HG03097 (cell line): ENCODE measurements around the gene DPEP1.
"Not testable (repeated sequence)": the region's sequence is repeated elsewhere in the genome, so short reads cannot be mapped to it uniquely, and the experiment has no call there.

Experiments used
- ATAC-seq: cut with Tn5 transposase; IDR thresholded peaks from one replicate; pipeline ENCODE4 v1.9.1; 2021; ENCODE audit not compliant: unreplicated experiment, low FRiP score

Gene DPEP1

DNA sequence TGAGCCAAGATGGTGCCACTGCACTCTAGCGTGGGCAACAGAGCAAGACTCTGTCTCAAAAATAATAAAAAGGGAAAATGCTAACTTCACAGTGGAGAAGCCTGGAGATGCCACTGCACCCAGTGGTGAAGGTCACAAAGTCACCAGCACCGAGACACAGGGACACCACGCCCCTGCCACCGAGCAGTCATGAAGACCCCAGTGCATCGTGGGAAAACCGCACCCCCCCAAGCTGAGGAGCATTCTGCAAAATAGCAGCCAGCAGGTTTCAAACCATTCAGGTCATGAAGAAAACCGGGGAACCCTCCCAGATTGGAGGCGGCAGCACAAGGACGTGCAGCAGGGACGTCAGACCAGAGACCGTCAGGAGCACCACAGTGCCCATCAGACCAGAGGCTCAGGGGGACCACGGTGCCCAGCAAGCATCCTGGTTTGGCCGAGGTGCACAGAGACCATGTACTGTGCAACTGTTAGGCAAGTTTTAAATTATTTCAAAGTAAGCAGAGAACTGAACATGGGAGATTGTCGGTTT lies 30.4 kb downstream of the DPEP1 start:
- ATAC-seq = no peak

DNA sequence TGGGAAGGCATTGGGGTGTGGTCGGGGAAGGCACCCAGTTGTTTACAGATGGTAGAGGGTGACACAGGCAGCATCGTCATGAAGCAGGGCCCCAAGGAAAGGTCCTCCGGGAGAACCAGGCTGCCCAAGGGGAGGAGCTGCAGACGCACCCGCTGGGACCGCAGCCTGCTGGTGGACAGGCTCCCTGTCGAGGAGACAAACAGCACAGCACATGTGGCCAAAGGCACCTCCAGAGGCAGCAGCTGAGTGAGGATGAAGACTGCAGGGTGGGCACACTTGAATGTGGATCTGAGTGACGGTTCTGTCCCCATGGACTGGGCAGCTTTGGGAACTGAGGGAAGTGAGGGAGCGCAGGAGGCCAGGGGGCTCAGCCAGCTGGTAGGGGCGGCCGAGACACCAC lies 31.7 kb downstream of the DPEP1 start:
- no peak for ATAC-seq

GRCh38 chr16:89646270-89646669 lies 32.8 kb downstream of the DPEP1 start:
- ATAC-seq = no peak

DNA sequence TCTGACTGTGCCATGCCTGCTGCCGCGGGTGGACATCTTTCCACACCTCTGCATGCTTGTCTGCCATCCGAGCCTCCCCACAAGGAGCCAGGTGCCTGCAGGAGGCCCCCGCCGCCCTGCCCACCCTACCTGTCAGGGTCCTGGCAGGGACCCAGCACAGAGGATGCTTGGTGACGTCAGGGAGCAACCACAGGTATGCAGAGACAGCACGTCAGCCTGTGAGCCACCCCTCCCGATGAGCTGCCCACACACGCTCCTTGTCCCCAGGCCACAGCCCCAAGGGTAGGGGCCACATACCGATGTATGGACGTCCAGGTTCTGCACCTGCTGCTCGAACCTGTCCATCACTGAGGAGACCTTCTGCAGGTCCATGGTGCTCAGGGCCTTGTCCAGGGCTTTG lies 33.5 kb downstream of the DPEP1 start:
- ATAC-seq = no peak

DNA sequence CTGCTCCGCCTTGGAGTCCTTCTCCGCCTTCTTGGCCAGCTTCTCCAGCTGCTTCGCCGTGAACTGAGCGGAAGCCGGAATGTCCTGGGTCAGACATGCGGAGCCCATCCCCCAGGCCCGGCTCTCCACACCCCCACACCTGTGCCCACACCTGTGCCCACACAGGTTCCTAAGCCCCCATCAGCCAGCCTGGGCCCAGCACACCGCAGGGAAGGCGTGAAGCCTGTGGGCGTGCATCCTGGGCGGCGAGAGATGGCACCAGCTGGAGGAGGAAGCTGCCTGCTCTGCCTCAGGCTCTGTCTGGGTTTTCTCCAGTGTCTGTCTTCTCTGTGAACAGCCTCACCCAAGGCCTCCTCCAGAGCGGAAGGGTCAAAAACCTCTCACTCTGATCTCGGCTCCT lies 38.1 kb downstream of the DPEP1 start:
- no peak for ATAC-seq

DNA sequence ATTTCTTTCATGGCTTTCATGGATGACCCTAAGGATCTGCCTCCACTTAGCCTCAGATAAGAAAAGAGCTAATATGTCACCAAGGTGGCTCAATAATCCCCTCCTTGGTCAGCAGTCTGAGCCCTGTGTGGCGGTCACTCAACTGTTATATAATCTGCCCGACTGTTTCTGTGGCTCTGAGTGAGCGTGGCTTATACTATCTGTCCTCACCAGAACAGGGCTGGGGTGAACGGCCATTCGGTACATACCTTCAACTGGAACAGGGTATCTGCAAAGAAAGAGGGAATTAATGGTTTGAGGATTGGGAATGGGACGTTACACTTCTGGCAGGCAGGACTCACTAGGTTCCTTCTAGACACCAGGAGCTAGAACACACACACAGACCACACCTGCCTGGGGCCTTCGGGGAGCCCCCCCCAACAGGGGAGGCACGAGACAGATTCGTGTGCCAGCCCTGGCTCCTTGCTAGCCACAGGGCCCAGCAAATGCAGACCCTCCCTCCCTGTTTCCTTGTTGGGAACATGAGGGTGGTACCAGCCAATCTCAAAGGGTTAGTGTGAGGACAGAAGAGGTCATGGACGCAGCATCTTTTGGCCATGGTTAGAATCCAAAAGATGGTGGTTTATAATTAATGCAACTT lies 40.3 kb downstream of the DPEP1 start:
- ATAC-seq = no peak

DNA sequence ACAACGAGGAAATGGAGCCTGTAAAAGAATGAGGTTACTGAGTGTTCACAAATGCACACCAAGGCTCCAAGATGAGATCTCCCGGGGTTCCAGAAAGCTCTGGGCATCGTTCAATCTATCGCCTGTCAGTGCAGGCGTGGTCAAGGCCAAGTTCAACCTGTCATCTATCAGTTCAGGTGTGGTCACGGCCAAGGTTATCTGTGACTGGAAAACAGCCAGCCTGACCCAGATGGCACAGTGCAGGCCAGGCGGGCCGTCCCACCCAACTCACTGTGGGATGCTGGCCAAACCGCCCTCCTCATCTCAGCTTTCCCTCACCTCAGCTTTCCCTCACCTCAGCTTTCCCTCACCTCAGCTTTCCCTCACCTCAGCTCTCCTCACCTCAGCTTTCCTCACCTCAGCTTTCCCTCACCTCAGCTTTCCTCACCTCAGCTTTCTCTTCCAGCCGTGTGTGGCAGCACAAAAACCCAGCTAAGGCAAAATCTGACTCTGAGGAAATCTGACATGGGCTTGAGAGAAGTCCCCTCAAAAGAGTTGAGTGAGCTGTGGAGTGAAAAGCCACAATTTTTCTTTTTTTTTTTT lies 41.7 kb downstream of the DPEP1 start:
- no peak for ATAC-seq

- ATAC-seq = no peak
These were observed 43.1 kb downstream of the DPEP1 start for GRCh38 chr16:89656435-89657121.

GRCh38 chr16:89657442-89658220 lies 44.2 kb downstream of the DPEP1 start, which contains the start of the genes CHMP1A and SPATA33:
Gene CHMP1A, minus strand, starts transcription at chr16:89657708. Its CDS starts 120 bp downstream, at chr16:89657588.
Gene SPATA33, plus strand, starts transcription at chr16:89657836. Its CDS starts 76 bp downstream, at chr16:89657912.
- peak; percentile 83 for ATAC-seq

DNA sequence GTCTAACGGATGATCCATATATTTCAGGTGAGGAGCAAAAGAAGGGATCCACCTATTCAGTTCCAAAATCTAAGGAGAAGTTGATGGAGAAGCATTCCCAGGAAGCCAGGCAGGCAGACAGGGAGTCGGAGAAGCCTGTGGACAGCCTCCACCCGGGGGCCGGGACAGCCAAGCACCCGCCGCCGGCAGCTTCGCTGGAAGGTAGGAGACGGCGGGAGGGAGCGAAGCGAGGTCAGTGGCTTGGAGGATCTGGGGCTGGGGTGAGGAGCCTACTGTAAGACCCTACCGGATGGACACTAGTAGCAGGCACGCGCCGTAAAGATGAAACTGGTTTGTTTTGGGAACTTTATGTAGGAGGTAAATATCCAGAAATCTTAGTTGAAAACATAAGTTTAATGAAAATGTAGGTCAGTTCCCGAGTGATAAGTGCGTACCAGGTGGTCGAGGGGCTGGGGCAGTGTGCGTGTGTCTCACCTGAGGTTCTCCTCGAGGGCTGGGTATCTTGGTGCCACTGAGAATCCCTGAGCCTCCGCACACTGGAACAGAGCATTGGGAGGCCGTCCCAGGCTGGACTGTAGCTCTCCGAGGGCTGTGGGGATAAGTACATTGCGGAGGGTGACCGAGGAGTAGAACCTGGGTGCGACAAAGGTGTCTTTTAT lies 44.9 kb downstream of the DPEP1 start:
- ATAC-seq = no peak

- ATAC-seq = no peak
These were observed 46.7 kb downstream of the DPEP1 start for GRCh38 chr16:89660146-89660545.

- ATAC-seq = no peak
These were observed 47.8 kb downstream of the DPEP1 start for GRCh38 chr16:89661215-89661614.

DNA sequence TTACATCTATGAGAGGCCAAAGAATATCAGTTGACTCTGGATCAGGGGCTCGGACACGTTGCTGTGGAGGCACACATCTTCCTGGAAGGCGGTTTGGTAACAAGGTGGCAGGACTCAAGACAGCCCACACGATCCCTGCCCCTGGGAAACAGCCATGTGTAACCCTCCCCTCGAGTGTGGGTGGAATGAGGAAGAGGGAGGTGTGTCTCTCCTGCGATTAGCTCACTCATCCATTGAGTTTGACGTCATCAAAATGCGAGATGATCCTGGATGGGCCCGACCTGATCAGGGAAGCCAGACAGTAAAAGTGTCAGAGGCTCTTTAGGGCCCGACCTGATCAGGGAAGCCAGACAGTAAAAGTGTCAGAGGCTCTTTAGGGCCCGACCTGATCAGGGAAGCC lies 50.8 kb downstream of the DPEP1 start:
- ATAC-seq = not testable (repeated sequence)

DNA sequence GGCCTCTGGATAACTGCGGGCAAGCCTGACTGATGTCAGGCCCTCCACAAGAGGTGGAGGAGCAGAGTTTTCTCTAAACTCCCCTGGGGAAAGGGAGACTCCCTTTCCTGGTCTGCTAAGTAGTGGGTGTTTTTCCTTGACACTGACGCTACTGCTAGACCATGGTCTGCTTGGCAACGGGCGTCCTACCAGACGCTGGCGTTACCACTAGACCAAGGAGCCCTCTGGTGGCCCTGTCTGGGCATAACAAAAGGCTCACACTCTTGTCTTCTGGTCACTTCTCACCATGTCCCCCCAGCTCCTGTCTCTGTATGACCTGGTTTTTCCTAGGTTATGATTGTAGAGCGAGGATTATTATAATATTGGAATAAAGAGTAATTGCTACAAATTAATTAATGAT lies 53.6 kb downstream of the DPEP1 start:
- not testable (repeated sequence) for ATAC-seq

GRCh38 chr16:89667633-89668032 lies 54.2 kb downstream of the DPEP1 start:
- ATAC-seq = no peak

GRCh38 chr16:89668790-89669158 lies 55.3 kb downstream of the DPEP1 start:
- no peak for ATAC-seq

DNA sequence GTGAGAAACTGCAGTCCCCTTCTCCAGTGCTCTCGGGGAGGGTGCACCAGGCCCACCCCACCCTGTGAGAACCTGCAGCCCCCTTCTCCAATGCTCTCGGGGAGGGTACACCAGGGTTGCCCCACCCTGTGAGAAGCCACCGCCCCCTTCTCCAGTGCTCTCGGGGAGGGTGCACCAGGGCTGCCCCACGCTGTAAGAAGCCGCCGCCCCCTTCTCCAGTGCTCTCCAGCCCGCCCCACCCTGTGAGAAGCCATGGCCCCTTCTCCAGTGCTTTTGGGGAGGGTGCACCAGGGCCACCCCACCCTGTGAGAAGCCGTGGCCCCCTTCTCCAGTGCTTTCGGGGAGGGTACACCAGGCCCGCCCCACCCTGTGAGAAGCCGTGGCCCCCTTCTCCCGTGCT lies 56.3 kb downstream of the DPEP1 start:
- no peak for ATAC-seq

GRCh38 chr16:89670496-89671431 lies 57.3 kb downstream of the DPEP1 start:
- no peak for ATAC-seq

DNA sequence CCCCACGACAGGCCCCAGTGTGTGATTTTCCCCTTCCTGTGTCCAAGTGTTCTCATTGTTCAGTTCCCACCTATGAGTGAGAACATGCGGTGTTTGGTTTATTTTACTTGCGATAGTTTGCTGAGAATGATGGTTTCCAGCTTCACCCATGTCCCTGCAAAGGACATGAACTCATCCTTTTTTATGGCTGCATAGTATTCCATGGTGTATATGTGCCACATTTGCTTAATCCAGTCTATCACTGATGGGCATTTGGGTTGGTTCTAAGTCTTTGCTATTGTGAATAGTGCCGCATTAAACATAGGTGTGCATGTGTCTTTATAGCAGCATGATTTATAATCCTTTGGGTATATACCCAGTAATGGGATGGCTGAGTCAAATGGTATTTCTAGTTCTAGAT lies 58.1 kb downstream of the DPEP1 start:
- ATAC-seq = not testable (repeated sequence)
